Measurements from ENCODE around the gene SCN3A.

The SCN3A gene

DNA sequence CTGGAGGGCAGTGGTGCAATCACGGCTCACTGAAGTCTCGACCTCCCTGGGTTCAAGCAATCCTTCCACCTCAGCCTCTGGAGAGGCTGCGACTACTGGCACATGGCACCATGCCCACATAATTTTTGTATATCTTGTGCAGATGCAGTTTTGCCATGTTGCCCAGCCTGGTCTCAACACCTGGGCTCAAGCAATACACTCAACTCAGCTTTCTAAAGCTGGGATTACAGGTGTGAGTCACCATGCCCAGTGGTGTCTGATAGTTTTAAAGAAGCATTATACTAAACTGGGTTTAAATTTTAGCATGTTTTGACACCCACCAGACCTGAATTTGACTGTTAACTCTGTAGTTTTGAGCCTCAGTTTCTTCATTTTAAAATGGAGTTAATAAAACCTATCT is 139.1 kb downstream of the SCN3A start:
- TF ChIP-seq, protein P1, sequence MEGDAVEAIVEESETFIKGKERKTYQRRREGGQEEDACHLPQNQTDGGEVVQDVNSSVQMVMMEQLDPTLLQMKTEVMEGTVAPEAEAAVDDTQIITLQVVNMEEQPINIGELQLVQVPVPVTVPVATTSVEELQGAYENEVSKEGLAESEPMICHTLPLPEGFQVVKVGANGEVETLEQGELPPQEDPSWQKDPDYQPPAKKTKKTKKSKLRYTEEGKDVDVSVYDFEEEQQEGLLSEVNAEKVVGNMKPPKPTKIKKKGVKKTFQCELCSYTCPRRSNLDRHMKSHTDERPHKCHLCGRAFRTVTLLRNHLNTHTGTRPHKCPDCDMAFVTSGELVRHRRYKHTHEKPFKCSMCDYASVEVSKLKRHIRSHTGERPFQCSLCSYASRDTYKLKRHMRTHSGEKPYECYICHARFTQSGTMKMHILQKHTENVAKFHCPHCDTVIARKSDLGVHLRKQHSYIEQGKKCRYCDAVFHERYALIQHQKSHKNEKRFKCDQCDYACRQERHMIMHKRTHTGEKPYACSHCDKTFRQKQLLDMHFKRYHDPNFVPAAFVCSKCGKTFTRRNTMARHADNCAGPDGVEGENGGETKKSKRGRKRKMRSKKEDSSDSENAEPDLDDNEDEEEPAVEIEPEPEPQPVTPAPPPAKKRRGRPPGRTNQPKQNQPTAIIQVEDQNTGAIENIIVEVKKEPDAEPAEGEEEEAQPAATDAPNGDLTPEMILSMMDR (conservative IDR thresholded peaks at IDR 0.05; ENCODE audit: low read depth, low read length): no peak
- DNase-seq (ENCODE audit: low read depth): no peak
- no peak overlapping the region for H3K4me3 ChIP-seq (ENCODE audit: low read depth, low read length)

DNA sequence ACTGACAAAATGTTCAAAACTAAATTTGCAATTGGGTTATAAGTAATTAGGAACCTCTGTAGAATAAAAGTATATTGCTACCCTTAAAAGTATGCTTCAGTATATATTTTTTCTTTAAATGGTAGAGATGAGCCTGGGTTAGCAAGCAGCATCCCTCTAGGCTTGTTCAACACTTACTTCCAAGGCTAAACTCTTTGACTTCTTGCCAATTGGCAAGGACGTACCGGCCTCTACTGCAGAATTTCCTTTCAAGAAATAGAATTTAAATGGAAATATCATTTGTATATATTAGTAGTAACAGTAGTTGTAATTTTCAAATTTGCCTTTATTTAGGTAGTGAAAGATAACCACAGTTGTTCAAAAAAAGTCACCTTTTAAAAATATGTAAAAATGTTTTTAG is 143.4 kb downstream of the SCN3A start:
- TF ChIP-seq, protein P1 (conservative IDR thresholded peaks at IDR 0.05; ENCODE audit: low read depth, low read length): no peak
- H3K4me3 ChIP-seq (ENCODE audit: low read depth, low read length): no peak overlapping the region
- DNase-seq (ENCODE audit: low read depth): no peak

DNA sequence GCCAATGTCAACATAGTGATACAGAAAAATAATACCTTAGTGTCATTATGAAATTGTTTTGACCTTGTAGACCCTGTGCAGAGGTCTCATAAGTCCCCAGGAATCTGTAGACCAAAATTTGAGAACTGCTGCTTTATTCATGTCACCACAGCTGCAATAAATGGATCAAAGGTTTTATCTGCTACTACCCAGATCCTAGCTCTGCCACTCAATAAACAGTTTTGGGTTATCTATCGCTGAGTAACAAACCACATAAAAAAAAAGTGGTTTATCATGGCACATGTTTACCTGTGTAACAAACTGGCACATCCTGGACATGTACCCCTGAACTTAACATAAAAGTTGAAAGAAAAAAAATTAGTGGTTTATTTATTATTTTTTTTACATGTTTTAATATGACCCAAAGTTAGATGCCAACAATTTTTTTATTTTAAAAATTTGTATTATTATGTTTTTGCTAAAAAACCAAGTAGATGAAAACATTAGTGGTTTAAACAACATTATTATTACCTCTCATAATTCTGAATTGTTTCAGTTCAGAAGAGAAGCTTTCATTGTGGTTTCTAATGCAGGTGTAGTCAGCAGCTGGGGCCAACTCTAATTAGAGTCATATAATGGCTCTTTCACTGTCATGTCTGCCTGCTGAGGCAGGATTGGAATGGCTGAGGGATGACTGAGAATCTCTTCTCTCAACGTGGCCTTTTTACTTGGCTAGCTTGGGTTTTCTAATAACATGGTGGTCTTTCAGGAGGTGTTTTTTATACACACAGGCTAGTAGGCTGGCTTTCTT is 145.2 kb downstream of the SCN3A start:
- TF ChIP-seq, protein P1 (conservative IDR thresholded peaks at IDR 0.05; ENCODE audit: low read depth, low read length): no peak
- DNase-seq (ENCODE audit: low read depth): no peak
- H3K4me3 ChIP-seq (ENCODE audit: low read depth, low read length): no peak overlapping the region

DNA sequence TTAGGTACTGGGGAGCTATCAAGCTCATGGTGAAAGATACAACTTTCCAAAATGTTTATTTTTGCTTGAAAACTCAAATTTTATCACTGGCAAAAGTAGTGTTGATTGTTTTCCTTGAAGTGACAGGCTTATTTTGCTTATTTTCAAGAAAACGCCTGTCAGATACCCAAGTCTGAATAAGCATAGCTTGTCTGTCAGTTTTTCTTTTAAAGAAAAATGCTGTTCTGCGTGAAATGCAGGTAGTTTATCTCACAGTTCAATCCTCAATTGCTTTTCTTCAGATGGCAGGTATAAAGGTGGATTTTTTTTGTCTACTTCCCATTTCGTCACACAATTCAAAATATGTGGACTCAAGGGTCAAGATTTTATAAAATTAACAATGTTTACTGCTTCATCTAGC is 145.9 kb downstream of the SCN3A start:
- no peak overlapping the region for H3K4me3 ChIP-seq (ENCODE audit: low read depth, low read length)
- no peak for DNase-seq (ENCODE audit: low read depth)
- TF ChIP-seq, protein P1 (conservative IDR thresholded peaks at IDR 0.05; ENCODE audit: low read depth, low read length): no peak

DNA sequence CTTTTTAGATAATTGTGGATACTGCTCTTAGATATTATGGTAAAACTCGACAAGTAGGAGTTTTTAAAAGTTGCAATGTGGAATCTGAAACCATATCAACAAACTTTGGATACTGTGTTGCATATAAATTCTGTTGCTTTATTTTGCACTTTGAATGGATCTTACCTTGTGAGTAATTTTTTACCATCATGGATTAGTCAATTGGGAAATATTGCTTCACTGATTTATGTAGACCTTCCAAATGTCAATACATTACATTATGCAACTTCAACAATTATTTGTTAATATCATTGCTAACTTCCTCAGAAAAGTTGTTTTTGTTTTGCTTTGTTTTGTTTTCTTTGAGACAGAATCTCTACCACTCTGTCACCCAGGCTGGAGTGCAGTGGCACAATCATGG is 146.5 kb downstream of the SCN3A start:
- no peak for DNase-seq (ENCODE audit: low read depth)
- TF ChIP-seq, protein P1 (conservative IDR thresholded peaks at IDR 0.05; ENCODE audit: low read depth, low read length): no peak

DNA sequence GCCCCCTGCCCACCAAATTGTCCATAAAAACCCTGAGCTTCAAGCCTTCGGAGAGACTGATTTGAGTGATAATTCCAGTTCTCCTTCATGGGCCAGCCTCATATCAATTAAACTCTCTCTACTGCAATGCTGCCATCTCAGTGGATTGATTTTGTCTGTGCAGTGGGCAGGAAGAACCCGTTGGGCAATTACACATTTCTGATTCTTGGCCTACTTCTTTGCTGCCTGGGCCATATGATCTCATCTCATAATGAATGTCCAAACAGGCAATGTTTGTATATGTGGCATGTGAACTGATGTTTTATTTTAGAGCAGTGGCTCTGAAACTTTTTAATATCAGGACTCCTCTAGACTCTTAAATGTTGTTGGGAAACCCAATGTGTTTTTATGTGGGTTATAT is 147.3 kb downstream of the SCN3A start:
- DNase-seq (ENCODE audit: low read depth): no peak
- TF ChIP-seq, protein P1 (conservative IDR thresholded peaks at IDR 0.05; ENCODE audit: low read depth, low read length): no peak

More for the DNA sequence above, 146.5 kb downstream of the SCN3A start:
- no peak overlapping the region for H3K4me3 ChIP-seq (ENCODE audit: low read depth, low read length)

More for the DNA sequence above, 147.3 kb downstream of the SCN3A start:
- H3K4me3 ChIP-seq (ENCODE audit: low read depth, low read length): no peak overlapping the region

Data from choroid plexus epithelial cell (primary cell).